H9 (cell line): Measurements from ENCODE around the gene LILRB3. TPM values are rescaled to one million over a fixed set of nuclear protein-coding genes. Genes with fewer than 3 reads are reported as not detected.

Source experiments
- DNase-seq: peaks from one replicate; pipeline ENCODE4 v3.0.0-alpha.2; 2017
- H2AFZ ChIP-seq: one replicate; pipeline ENCODE4 v1.6.1; 2013; ENCODE audit warnings: mild to moderate bottlenecking, low read length, control low read depth, moderate library complexity
- H2AK5ac ChIP-seq: 2 replicates; pipeline ENCODE4 v1.6.1; 2013; ENCODE audit warnings: low read length, control low read depth, mixed read lengths; ENCODE audit not compliant: insufficient read length
- H2BK120ac ChIP-seq: one replicate; pipeline ENCODE4 v1.6.1; 2013; ENCODE audit warnings: low read depth, mild to moderate bottlenecking, low read length, control low read depth, inconsistent platforms; ENCODE audit not compliant: poor library complexity, severe bottlenecking
- H2BK12ac ChIP-seq: 2 replicates; pipeline ENCODE4 v1.6.1; 2013; ENCODE audit warnings: low read length, control low read depth, mixed read lengths, low read depth; ENCODE audit not compliant: insufficient read length
- H2BK15ac ChIP-seq: 2 replicates; pipeline ENCODE4 v1.6.1; 2013; ENCODE audit warnings: low read depth, low read length, control low read depth
- H2BK20ac ChIP-seq: one replicate; pipeline ENCODE4 v1.6.1; 2013; ENCODE audit warnings: low read depth, mild to moderate bottlenecking, low read length, control low read depth, inconsistent platforms; ENCODE audit not compliant: poor library complexity, severe bottlenecking
- H2BK5ac ChIP-seq: 2 replicates; pipeline ENCODE4 v1.6.1; 2013; ENCODE audit warnings: low read length, control low read depth, mixed read lengths; ENCODE audit not compliant: insufficient read length
- H3K14ac ChIP-seq: 2 replicates; pipeline ENCODE4 v1.6.1; 2013; ENCODE audit warnings: low read length, control low read depth; ENCODE audit not compliant: insufficient read depth
- H3K18ac ChIP-seq: 2 replicates; pipeline ENCODE4 v1.6.1; 2013; ENCODE audit warnings: low read depth, mild to moderate bottlenecking, mixed read lengths, low read length, control low read depth; ENCODE audit not compliant: insufficient read length
- H3K23ac ChIP-seq: 2 replicates; pipeline ENCODE4 v1.6.1; 2013; ENCODE audit warnings: low read length, control low read depth, mixed read lengths, low read depth; ENCODE audit not compliant: insufficient read length
- H3K23me2 ChIP-seq: 2 replicates; pipeline ENCODE4 v1.6.1; 2013; ENCODE audit warnings: low read depth, mild to moderate bottlenecking, mixed read lengths, low read length, control low read depth; ENCODE audit not compliant: insufficient read length, poor library complexity, severe bottlenecking
- H3K27ac ChIP-seq: 2 replicates; pipeline ENCODE4 v1.5.1; 2013; ENCODE audit warnings: low read length, control low read depth, mixed read lengths, low read depth; ENCODE audit not compliant: insufficient read length
- H3K27me3 ChIP-seq: 2 replicates; pipeline ENCODE4 v1.6.1; 2013; ENCODE audit warnings: low read length, control low read depth, inconsistent platforms; ENCODE audit not compliant: insufficient read depth
- H3K4ac ChIP-seq: 2 replicates; pipeline ENCODE4 v1.6.1; 2013; ENCODE audit warnings: low read depth, mild to moderate bottlenecking, control low read depth, inconsistent platforms, low read length, moderate library complexity
- H3K4me1 ChIP-seq: 2 replicates; pipeline ENCODE4 v1.6.1; 2013; ENCODE audit warnings: low read length, control low read depth, inconsistent platforms; ENCODE audit not compliant: insufficient read depth
- H3K4me2 ChIP-seq: 2 replicates; pipeline ENCODE4 v1.6.1; 2013; ENCODE audit warnings: low read length, control low read depth, mixed read lengths; ENCODE audit not compliant: insufficient read length, insufficient read depth
- H3K56ac ChIP-seq: 2 replicates; pipeline ENCODE4 v1.6.1; 2013; ENCODE audit warnings: low read depth, mild to moderate bottlenecking, mixed read lengths, low read length, control low read depth; ENCODE audit not compliant: insufficient read length
- H3K79me1 ChIP-seq: 2 replicates; pipeline ENCODE4 v1.6.1; 2013; ENCODE audit warnings: low read depth, mild to moderate bottlenecking, moderate library complexity, low read length, control low read depth, inconsistent platforms; ENCODE audit not compliant: insufficient read depth, poor library complexity, severe bottlenecking
- H3K79me2 ChIP-seq: 2 replicates; pipeline ENCODE4 v1.6.1; 2013; ENCODE audit warnings: low read length, control low read depth, inconsistent platforms; ENCODE audit not compliant: insufficient read depth
- H3K9ac ChIP-seq: 2 replicates; pipeline ENCODE4 v1.6.1; 2013; ENCODE audit warnings: low read length, control low read depth, mixed read lengths; ENCODE audit not compliant: insufficient read length; ENCODE audit errors: extremely low read depth
- H3K9me3 ChIP-seq: one replicate; pipeline ENCODE4 v1.6.1; 2013; ENCODE audit warnings: low read depth, low read length, inconsistent platforms; ENCODE audit not compliant: control insufficient read depth
- H3T11ph ChIP-seq: one replicate; pipeline ENCODE4 v1.6.1; 2013; ENCODE audit warnings: mild to moderate bottlenecking, low read length, control low read depth, inconsistent platforms
- H4K20me1 ChIP-seq: one replicate; pipeline ENCODE4 v1.6.1; 2013; ENCODE audit not compliant: control insufficient read depth, insufficient read length, insufficient read depth
- H4K5ac ChIP-seq: 2 replicates; pipeline ENCODE4 v1.6.1; 2013; ENCODE audit warnings: low read depth, mild to moderate bottlenecking, mixed read lengths, low read length, control low read depth; ENCODE audit not compliant: insufficient read length
- H4K8ac ChIP-seq: replicated peaks from 2 replicates; pipeline ENCODE4 v1.6.1; 2013; ENCODE audit warnings: low read length, control low read depth, mixed read lengths, low read depth; ENCODE audit not compliant: insufficient read length
- H4K91ac ChIP-seq: 2 replicates; pipeline ENCODE4 v1.6.1; 2013; ENCODE audit warnings: low read depth, mild to moderate bottlenecking, moderate library complexity, mixed read lengths, low read length, control low read depth; ENCODE audit not compliant: insufficient read length
- H3K27ac Mint-ChIP-seq, 3 experiments: 2 replicates in 2 of 3; 3 replicates in 1 of 3; pipeline ENCODE4 v1.8.0; 2020 to 2021; ENCODE audit warnings: mixed read lengths in 3 of 3, mild to moderate bottlenecking in 1 of 3, moderate library complexity in 1 of 3
- H3K27me3 Mint-ChIP-seq: 2 replicates; pipeline ENCODE4 v1.8.0; 2021; ENCODE audit warnings: low read depth, mild to moderate bottlenecking, moderate library complexity, mixed read lengths
- H3K36me3 Mint-ChIP-seq, 3 experiments: 2 replicates in 2 of 3; 3 replicates in 1 of 3; pipeline ENCODE4 v1.8.0; 2020 to 2021; ENCODE audit warnings: low read depth in 3 of 3, mixed read lengths in 3 of 3; ENCODE audit not compliant: insufficient read depth in 1 of 3
- H3K4me1 Mint-ChIP-seq, 2 experiments: 2 replicates each; pipeline ENCODE4 v1.8.0; 2020; ENCODE audit warnings: mixed read lengths in 2 of 2
- H3K4me3 Mint-ChIP-seq, 2 experiments: 2 replicates in 1 of 2; 3 replicates in 1 of 2; pipeline ENCODE4 v1.8.0; 2020 to 2021; ENCODE audit warnings: mild to moderate bottlenecking in 2 of 2, mixed read lengths in 2 of 2, moderate library complexity in 1 of 2
- H3K9me3 Mint-ChIP-seq, 2 experiments: 2 replicates in 1 of 2; 3 replicates in 1 of 2; pipeline ENCODE4 v1.8.0; 2020; ENCODE audit warnings: mild to moderate bottlenecking in 2 of 2, mixed read lengths in 2 of 2, moderate library complexity in 1 of 2
- CTCF ChIP-seq: fragments of 200-600 bp; sonication (generic); conservative IDR thresholded peaks from 3 replicates; pipeline ENCODE4 v1.8.0; 2021; ENCODE audit warnings: antibody characterized with exemption, mild to moderate bottlenecking
- WGBS: extraction: QIAGEN DNeasy Blood & Tissue Kit; methylation state at CpG from one replicate; pipeline ENCODE4 v1.1.7; 2013; ENCODE audit warnings: missing lambda C conversion rate, low lambda C conversion rate, mixed read lengths; ENCODE audit not compliant: insufficient read length; ENCODE audit errors: extremely low coverage; 5-methylcytosine and 5-hydroxymethylcytosine counted together
- total RNA-seq: library from RNA; stranded (reverse); gene quantifications from 2 replicates; pipeline ENCODE4 v1.2.1, GENCODE V29; 2021

The LILRB3 gene
- total RNA-seq, 1 experiment from 2014 or later = not detected

- Histone ChIP-seq H4K5ac (no peak overlapping the region), H3K79me2 (no peaks in the 10 kb centered on the region), H3K4me1 (no peaks in the 10 kb centered on the region), H3K27me3 (no peaks in the 10 kb centered on the region), H2BK120ac (no peak overlapping the region), H3K56ac (no peak overlapping the region), H3K14ac (no peak overlapping the region; the same call in 1 of the 2 replicates), H3K9ac (no peak overlapping the region), H3K79me1 (no peaks in the 10 kb centered on the region), H3K18ac (no peak overlapping the region), H3K27ac (no peak overlapping the region), H2BK20ac (no peak overlapping the region), H3K23ac (no peak overlapping the region), H3K4ac (no peak overlapping the region), H3T11ph (no peak overlapping the region), H4K91ac (no peak overlapping the region), H3K4me2 (no peak overlapping the region), H2BK15ac (no peak overlapping the region), H3K9me3 (no peaks in the 10 kb centered on the region), H2AK5ac (no peak overlapping the region), H2BK12ac (no peak overlapping the region), H3K23me2 (peaks cover 4% of the 10 kb centered on the region), H4K20me1 (no peaks in the 10 kb centered on the region), H4K8ac (no peak overlapping the region), H2AFZ (no peak overlapping the region), H2BK5ac (no peak overlapping the region)
- no peak overlapping the region for H3K4me3 Mint-ChIP-seq
- peaks cover 12 to 20% (median 15%) of the 10 kb centered on the region in 3 experiments; a peak in 6 of 7 replicates for H3K36me3 Mint-ChIP-seq
- H3K27ac Mint-ChIP-seq = 0 out of 7 replicates have a peak overlapping the region, but pooled peaks of 1 of the 3 experiments have one; percentile 47
- no peaks in the 10 kb centered on the region; the same call in 1 of the 2 replicates for H3K27me3 Mint-ChIP-seq
- DNase-seq = peak; percentile 43
- no peak for TF ChIP-seq CTCF
- H3K4me1 Mint-ChIP-seq = peaks cover 11 to 29% of the 10 kb centered on the region in 2 experiments
- H3K9me3 Mint-ChIP-seq = no peaks in the 10 kb centered on the region; a peak in 1 of 5 replicates
- no CpG with 5 or more reads among the region's 25 CpGs for WGBS
Observed at GRCh38 chr19:54173951-54174834, 48.6 kb downstream of the LILRB3 start.
